ENCODE data around the gene FAM25C.
"Not testable (repeated sequence)": the region's sequence is repeated elsewhere in the genome, so short reads cannot be mapped to it uniquely, and the experiment has no call there.

Gene FAM25C

DNA sequence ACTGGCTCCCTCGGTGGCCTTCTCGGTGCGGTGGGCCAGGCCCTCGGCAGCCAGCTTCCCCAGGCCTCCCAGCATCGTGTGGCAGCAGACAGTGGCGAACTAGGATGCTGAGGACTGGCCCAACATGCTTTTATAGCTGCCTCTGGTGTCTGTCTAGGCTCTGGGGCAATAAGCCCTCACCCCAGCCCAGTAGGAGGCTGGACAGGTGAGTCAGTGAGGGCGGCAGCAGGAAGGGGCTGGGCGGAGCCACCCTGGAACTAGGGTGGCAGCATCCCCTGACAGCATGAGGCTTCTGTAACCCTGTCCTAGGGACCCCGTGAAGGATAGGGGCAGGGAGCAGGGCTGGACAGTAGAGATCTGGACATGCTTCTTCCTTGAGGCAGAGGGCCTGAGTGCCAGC lies at the start of gene FAM25C:
Gene FAM25C, minus strand, starts transcription at position 101 of the 400 bp plus-strand sequence. Its CDS starts 26 bp downstream, at position 75.
- not testable (repeated sequence) for DNase-seq (ENCODE audit: low read depth)

DNA sequence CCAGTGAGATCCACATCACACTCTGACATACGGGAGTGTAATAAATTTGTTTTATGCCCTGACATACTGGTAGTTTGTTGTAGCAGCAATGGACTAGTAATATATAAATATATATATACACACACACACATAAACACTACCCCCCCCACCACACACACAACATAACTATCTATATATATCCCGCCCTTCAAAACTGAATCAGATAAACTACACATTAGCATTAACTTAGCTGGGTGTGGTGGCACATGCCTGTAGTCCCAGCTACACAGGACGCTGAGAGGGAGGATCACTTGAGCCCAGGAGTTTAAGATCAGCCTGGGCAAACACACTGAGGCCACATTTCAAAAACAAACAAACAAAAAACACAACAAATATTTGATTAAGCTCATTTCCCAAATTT lies 45.0 kb upstream of the FAM25C start:
- DNase-seq (ENCODE audit: low read depth) = not testable (repeated sequence)

DNA sequence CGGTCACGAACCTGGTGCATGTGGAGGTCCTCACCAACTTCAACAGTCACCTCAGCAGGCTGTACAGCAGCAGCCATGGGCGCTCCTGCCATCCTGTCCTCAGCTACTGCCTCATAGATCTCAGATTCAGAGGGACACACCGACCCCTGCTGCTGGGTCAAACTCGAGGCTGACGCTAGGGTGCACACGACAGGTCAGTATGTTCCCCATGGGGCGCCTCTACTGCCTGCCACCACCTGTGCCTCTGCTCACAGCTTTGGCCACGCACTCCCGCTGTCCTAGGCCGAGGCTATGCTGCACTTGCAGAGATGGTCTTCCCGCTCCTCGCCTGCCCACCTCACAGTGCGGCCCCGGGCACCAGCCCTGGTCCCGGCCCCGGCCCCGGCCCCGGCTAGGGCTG lies 31.8 kb upstream of the FAM25C start:
- not testable (repeated sequence) for DNase-seq (ENCODE audit: low read depth)

DNA sequence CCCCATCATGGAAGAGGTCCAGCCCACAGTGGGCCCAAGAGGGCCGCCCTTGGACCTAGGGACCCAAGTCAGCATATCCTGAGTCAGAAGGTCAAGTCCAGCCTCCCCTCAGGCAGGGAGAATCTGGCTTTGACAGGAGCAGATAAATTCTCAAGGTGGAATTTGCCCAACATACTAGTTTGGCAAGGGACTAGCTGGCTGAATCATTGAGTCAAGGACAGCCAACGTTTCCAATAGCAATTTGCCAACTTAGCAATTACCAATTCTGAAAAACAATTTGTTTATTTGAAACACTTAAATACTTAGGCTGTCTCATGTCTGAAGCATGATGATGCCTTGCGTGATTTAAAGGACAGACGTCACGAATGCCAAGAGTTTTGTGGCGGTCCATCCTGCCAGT lies 2.7 kb upstream of the FAM25C start:
- DNase-seq (ENCODE audit: low read depth) = not testable (repeated sequence)

DNA sequence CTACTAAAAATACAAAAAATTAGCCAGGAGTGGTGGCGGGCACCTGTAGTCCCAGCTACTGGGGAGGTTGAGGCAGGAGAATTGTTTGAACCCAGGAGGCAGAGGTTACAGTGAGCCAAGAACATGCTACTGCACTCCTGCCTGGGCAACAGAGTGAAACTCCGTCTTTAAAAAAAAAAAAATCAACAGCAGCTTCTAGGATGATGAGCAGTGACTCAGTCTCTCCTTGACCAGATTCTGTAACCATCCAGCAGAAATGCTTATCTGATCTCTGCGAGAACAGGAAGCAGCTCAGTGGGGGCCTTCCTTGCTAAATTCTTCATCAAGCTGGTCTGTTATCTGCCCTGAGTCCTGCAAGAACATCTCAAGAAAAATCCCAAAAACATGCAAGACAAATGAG lies 5.5 kb downstream of the FAM25C start:
- not testable (repeated sequence) for DNase-seq (ENCODE audit: low read depth)

DNA sequence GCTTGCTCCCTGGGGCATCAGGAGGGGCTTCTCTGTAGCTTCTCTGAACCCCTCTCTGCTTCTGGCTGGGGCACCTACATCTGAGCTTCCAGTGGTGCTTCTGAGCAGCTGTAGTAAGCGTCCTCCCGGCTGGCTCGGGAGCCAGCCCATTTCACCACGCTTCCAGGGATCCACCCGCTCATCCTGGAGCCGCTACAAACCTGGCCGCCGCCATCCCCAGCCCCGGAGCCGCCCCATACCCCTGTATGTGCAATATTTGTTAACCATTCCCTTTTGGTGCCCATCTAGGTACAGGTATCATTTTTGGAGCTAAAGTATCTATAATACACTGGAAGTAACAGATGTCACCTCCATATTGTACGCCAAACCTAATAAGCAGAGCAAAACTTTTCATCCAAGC lies 7.0 kb downstream of the FAM25C start:
- not testable (repeated sequence) for DNase-seq (ENCODE audit: low read depth)

DNA sequence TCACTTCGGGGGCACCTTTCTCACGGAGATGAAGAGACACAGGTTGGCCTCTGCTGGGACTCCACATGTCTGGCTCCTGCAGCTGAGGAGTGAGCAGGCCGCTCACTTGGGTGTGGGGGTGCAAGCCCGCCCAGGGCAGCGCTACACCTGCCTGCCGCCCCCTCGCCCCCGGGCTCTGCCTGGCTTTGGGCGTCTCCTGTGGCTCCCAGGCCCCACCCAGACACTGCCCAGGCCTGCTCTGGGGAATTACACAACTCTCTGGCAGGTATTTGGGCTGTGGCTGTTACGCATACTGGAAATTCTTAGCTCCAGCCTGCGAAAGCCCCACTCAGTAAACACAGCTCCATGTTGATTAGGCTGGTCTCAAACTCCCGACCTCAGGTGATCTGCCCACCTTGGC lies 7.9 kb downstream of the FAM25C start:
- DNase-seq (ENCODE audit: low read depth) = not testable (repeated sequence)

DNA sequence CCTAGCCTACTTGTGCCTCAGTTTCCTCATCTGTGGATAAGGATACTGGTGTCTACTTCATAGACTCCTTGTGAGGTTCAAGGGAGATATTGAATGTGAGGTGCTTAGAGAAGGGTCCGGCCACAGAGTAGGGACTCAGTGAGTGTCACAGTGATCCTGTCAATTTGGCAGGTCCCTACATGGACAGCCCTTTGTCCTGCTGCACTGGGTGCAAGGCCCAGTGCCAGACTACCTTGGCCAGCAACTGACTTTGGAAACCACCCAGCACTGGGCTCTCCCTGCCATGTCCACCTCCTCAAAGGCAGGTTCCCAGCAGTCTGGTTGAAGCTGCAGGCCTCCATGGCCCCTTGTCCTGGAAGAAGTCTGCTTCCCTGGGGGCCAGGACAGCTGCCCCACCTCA lies 9.5 kb downstream of the FAM25C start:
- DNase-seq (ENCODE audit: low read depth) = not testable (repeated sequence)

DNA sequence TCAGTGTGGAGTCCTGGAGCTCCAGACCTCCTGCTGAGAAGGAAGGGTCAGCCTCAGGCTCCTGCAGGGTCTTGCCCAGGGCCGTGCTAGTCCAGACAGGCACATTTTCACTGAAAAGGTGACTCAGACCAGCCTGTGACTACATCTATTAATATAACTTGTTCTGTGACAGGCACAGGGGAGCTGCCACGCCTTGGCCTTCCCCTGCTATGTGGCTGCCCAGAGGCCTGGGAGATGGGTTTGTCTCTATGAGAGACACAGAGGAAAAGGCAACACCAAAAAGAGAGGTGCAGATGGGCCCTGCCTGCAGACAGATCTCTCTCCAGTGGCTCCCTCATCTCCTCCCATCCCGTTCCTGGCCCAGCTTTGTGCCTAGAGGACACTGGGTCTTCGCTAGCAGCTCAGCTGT lies 10.0 kb downstream of the FAM25C start:
- DNase-seq (ENCODE audit: low read depth) = not testable (repeated sequence)

DNA sequence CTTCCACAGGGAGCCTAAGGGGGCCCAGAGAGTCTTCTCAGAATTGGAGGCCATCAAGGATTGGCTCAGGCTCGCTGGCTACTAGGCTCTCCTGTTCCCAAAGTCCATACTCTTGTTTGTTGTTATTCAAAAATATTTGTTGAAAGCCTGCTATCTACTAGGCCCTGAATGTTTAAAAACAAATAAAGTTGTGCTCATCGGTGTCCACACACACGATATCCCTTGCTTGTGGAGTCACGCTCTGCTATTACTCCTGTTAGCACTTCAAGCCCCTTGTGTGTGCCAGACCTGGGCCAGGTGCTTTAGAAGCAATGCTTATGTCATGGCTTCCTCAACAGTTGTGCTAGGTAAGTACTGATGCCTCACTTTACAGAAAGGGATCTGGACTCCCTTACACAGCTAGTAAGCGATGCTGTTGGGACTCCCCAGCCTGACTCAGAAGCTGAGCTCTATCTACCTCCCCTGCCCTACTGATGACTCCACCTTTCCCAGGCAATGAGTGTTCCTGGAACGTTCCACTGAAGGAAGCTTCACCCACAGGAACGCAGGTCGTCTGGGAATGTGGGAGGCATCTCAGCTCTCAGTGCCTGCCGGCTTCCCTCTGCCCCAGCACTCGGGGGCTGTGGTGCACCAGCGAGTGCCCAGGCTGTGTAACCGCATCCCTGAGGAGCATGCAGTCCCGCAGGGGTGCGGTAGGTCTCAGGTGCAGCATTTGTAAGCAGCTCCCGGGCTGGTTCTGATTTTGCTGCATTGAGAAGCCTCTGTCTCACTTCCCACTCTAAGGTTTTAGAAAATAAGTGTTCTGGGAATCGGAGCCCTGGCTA lies 10.7 kb downstream of the FAM25C start:
- DNase-seq (ENCODE audit: low read depth) = not testable (repeated sequence)

DNA sequence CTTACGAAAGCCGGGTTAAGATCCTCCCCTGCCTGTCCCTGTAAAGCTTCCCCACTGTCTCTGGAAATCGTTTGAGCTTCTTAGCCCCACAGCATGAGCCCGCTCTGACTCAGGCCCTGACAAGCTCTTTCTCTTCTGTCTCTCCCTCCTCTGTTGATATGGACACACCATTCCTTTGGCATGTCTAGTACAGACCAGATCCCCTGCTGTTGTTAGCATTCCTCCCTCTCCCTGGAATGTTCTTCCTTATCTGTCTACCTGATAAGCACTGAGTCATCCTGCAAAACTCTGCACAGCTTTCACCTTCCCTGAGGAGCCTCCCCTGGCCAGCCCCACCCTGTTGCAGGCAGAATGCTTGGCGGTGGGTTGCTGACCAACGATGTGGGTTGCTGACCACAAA lies 11.6 kb downstream of the FAM25C start:
- not testable (repeated sequence) for DNase-seq (ENCODE audit: low read depth)

DNA sequence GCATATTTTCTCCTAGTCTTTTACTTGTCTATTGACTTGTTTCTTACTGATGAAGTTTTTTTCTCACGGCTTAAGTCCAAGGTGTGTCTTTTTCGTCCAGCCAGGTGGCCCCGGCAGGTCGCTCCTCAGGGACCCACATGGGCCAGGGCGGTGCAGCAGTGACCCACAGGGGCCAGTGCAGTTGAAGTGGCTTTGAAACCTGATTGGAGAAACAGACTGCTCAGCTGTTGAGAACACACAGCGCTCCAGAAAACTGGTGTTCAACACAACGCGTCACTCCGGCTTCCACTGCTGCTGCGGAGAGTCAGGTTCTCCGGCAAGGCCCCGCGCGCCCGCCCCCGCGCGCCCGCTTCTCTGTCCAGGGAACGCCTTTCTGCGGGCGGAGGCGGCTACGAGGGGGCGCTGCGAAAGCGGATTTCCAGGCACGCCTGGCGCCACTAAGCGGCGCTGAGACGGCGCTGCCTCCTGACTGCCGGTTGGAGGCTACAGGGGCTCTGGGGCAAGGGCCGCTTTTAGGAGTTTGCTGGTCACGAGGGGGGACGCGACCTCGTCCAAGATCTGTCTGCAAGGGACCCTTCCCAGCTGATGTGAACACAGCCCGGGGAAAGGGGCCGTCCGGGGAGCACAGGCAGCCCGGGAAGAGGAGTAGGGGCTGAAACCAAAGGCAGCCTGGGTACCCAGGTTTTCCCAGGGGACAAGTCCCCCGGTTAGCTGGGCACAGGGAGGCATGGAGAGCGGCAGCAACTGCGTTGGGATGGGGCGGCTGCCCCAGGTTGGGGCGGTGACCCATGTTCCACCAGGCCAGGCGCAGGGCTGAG lies 13.0 kb downstream of the FAM25C start:
- DNase-seq (ENCODE audit: low read depth) = not testable (repeated sequence)

DNA sequence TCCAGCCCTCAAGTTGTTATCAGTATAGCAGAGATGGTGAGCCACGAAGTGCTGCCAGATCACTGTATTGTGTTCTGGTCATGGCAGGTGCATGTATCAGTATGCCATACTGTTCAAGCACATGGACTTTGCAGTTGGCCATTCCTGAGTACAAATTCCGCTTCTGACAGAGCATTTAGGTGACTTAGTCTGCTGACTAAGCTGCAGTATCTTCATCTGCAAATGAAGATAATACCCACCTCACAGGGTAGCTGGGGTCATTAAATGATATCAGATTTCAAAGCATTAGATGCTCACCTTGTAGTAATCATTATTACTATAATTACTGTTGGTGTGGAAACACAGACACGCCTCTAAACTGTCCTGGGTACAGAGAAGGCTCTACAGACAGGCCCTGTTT lies 24.2 kb downstream of the FAM25C start:
- not testable (repeated sequence) for DNase-seq (ENCODE audit: low read depth)

DNA sequence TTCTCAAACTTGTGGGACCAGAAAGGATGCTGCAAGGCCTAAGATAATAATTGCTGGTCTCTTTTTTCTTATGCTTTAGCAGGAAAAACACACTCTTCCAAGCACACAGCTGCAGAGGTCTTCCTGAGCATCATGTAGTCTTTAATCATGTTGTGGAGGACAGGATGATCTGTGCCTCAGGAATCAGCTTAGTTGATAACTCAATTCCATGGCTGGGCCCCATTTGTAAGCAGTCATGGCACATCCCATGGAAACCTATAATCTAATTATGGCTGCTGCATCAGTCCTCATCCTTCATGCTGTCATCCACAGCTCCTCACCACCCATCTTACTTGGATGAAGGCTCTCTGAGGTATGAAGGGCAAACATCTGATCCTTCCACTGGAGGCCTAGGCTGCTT lies 26.5 kb downstream of the FAM25C start:
- not testable (repeated sequence) for DNase-seq (ENCODE audit: low read depth)

DNA sequence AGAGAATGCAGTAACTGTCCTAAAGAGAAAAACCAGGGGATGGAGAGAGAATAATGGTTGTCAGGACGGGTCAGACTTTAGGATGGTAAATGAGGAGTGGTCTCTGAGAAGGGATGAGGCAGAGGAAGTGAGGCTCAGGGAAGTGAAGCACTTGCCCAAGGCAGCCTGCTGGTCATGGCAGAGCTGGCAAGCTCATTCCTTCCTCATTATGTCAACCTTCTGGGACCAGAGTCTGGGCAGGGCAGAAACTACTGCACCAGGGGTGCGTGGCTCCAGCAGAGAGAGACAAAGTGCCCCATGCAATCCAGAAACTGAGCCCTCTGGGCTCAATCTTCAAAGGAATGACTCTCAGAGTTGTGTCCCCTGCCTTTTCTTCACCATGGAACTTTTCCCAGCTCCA lies 27.5 kb downstream of the FAM25C start:
- DNase-seq (ENCODE audit: low read depth) = not testable (repeated sequence)

DNA sequence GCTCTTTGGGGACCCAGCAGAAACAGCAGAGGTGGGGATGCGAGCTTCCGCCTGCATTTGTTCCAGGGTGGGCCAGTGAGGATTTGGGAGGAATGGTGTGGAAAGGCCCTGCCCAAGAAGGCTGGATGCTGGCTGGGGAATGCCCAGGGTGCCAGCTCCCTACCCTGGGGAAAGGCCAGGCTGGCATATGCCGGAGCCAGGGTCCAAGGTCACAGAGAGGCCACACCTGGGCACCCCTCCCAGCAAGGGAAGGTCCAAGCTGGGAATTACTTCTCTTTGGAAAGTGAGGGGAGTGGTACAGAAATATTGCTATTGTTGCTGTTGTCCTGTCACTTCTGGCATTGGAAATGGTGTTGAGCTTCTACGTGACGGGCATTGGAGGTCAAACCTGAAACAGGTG lies 28.0 kb downstream of the FAM25C start:
- not testable (repeated sequence) for DNase-seq (ENCODE audit: low read depth)

DNA sequence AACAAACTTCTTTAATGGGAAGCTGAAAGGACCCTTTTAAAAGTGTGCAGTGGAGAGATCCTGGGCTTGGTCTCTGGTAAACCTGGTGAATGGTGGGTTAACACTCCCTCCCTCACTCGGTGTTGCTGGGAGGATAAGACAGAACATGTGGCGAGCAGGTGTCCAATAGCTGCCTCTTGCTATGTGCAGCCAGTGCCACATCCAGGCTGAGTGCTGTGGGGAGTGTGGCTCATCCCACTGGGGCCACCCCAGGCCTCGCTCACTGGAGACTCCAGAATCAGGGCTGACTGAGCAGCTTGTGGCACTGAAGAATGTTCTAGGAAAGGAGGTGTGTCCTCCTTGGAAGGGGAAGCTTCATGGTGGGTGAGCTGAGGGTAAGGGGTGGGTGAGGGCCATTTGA lies 29.5 kb downstream of the FAM25C start:
- not testable (repeated sequence) for DNase-seq (ENCODE audit: low read depth)

DNA sequence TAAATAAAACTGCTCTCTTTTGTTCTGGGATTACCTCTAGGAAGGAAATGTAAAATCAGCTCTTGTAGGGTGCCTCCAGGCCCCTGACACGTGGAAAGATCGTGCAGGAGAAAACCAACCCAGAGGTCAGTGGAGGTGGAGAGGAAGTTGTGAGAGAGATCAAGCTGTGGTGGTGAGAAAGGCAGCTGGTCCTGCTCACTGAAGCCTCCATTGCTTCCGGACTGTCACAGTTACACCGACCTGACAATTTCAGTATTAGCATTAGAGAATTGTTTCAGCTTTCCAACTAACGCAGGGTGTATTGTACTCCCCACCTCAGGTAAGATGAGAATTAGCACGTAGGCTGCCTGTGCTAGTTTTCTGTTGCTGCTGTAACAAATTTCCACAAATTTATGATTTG lies 30.6 kb downstream of the FAM25C start:
- not testable (repeated sequence) for DNase-seq (ENCODE audit: low read depth)

DNA sequence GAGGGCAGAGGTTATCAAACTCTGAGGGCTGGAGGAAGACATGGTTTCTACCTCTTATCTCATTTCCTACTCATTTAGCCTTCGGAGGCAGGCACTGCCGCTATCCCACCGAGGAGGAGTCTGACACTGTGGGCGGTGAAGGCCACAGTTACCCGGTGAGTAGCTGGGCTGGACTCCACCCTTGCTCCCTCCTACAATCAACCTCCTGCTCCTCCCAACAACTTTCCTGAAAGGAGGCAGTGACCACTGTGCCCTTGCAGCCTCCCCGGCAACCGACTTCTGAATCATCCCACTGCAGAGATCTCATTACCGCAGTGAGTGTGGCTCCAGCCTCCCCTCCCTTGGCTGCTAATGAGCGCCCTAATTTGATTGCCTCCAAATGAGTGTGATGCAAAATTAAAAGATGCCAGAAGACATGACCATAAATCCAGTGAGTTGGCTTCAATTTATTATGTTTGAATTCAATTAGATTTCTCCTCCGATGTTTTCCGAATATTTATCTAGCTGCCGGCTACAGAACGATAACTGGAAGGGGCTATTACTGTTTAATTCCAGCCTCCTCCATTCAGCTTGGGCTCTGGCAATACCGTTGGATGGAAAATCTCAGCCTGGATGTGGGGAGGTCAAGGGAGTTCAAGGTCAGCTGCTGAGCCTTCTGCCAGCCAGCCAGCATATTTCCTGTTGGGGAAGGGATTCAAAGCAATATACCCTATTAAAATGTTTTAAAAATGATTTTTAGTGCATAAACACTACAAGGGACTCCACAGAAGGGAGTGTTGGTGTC lies 35.1 kb downstream of the FAM25C start:
- DNase-seq (ENCODE audit: low read depth) = not testable (repeated sequence)

DNA sequence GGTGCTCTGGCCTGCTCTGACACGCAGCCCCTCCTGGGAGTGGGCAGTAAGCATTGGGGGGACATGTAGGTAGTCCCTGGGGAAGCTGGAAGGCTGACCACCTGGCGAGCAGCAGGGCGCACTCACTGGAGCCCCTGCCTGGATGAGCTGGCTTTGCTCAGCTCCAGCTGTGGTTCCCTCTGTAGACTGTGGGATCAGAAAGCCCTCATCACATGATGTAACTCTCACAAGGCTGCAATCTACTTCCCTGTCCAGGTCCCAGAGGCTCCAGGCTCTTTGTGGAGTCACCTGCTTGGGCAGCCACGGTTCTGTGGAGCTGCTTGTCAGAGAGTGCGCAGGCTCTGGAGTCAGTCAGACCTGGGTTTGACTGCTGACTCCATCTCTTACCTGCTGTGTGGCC lies 36.8 kb downstream of the FAM25C start:
- not testable (repeated sequence) for DNase-seq (ENCODE audit: low read depth)

DNA sequence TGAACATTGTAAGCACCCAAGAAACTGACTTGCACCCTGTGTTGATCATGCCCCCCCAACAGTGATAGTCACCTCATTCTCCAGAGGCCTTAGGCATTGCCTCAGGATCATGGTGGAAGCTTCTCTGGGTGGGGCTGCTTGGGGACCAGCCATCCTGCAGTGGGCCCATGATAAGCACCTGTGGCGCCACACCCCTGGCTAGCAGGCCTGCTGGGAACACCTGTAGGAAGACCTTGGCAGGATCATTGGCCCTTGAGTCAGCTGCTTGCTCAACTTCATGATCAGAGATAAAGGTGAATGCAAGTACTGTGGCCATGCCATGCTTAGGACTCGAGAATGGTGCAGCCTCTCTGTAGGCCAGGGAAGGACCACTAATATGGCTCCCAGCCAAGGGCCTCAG lies 38.9 kb downstream of the FAM25C start:
- not testable (repeated sequence) for DNase-seq (ENCODE audit: low read depth)

DNA sequence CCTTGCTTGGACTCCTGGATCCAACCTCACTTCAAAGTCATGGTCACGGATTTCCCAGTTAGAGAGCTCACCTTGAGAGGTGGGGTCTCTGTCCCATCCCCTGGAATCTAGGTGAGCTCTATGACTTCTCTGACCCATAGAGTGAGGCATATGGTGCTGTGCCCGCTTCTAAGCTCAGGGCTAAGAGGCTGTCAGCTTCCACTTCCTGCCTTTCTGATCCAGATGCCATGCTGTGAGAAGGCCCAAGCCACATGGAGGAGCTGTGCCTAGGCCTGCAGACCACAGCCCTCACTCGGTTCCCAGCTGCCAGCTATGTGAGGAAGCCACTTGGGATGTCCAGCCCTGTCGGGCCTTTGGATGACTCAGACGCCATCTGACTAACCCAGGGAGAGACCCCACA lies 39.9 kb downstream of the FAM25C start:
- not testable (repeated sequence) for DNase-seq (ENCODE audit: low read depth)
